ENCODE results near the gene LRRN2. TPM values are rescaled to one million over a fixed set of nuclear protein-coding genes. Genes with fewer than 3 reads are reported as not detected.
"Not testable (repeated sequence)": the region's sequence is repeated elsewhere in the genome, so short reads cannot be mapped to it uniquely, and the experiment has no call there.

Gene LRRN2
- total RNA-seq, 2 donors from 2014 or later = not detected

GRCh38 chr1:204583909-204584632, 101.5 kb downstream of the LRRN2 start:
- Mint-ChIP-seq H3K27ac (peak overlapping the region in 1 of 2 donors; percentile 4), H3K9me3 (no peaks in the 10 kb centered on the region)

GRCh38 chr1:204581759-204582158, 103.8 kb downstream of the LRRN2 start:
- Mint-ChIP-seq H3K9me3 (no peaks in the 10 kb centered on the region), H3K27ac (no peak overlapping the region), H3K36me3 (peaks cover 0 to 11% of the 10 kb centered on the region in 2 donors)
- no peak for ATAC-seq
- DNase-seq (ENCODE audit: low spot score in 2 of 2) = no peak

More at GRCh38 chr1:204583909-204584632, 101.5 kb downstream of the LRRN2 start:
- H3K36me3 Mint-ChIP-seq = peaks cover 0 to 11% of the 10 kb centered on the region in 2 donors
- DNase-seq (ENCODE audit: low spot score in 2 of 2) (no peak), ATAC-seq (no peak)

- ATAC-seq (no peak), DNase-seq (ENCODE audit: low spot score in 2 of 2) (no peak)
- Mint-ChIP-seq H3K27ac (peak overlapping the region in 1 of 2 donors; percentile 89), H3K36me3 (peaks cover 0 to 11% of the 10 kb centered on the region in 2 donors), H3K9me3 (no peaks in the 10 kb centered on the region)
These were observed 104.7 kb downstream of the LRRN2 start for GRCh38 chr1:204580862-204581261.

- Mint-ChIP-seq H3K36me3 (peaks cover 0 to 11% of the 10 kb centered on the region in 2 donors), H3K27ac (peak overlapping the region; percentile 89 to 92), H3K9me3 (no peaks in the 10 kb centered on the region)
- DNase-seq (ENCODE audit: low spot score in 2 of 2) (no peak), ATAC-seq (no peak)
These were observed 105.9 kb downstream of the LRRN2 start for GRCh38 chr1:204579681-204580080.

- Mint-ChIP-seq H3K27ac (peak overlapping the region; percentile 89 to 92), H3K36me3 (peaks cover 0 to 11% of the 10 kb centered on the region in 2 donors), H3K9me3 (no peaks in the 10 kb centered on the region)
- peak; percentile 87 to 90 for ATAC-seq
- DNase-seq (ENCODE audit: low spot score in 2 of 2) = peak in 1 of 2 donors; percentile 38
These were observed 106.5 kb downstream of the LRRN2 start for GRCh38 chr1:204578867-204579664.

GRCh38 chr1:204577794-204578478, 107.6 kb downstream of the LRRN2 start:
- ATAC-seq (peak in 1 of 2 donors; percentile 19), DNase-seq (ENCODE audit: low spot score in 2 of 2) (no peak)
- no peaks in the 10 kb centered on the region for H3K9me3 Mint-ChIP-seq
- H3K36me3 Mint-ChIP-seq = peaks cover 0 to 11% of the 10 kb centered on the region in 2 donors
- peak overlapping the region; percentile 50 to 89 for H3K27ac Mint-ChIP-seq

GRCh38 chr1:204576422-204576821, 109.1 kb downstream of the LRRN2 start:
- DNase-seq (ENCODE audit: low spot score in 2 of 2) (no peak), ATAC-seq (no peak)
- H3K36me3 Mint-ChIP-seq = peaks cover 0 to 11% of the 10 kb centered on the region in 2 donors
- H3K9me3 Mint-ChIP-seq = no peaks in the 10 kb centered on the region
- peak overlapping the region; percentile 80 to 89 for H3K27ac Mint-ChIP-seq

- Mint-ChIP-seq H3K9me3 (no peaks in the 10 kb centered on the region), H3K36me3 (peaks cover 0 to 11% of the 10 kb centered on the region in 2 donors), H3K27ac (peak overlapping the region; percentile 30 to 80)
- ATAC-seq (no peak), DNase-seq (ENCODE audit: low spot score in 2 of 2) (no peak)
These were observed 110.0 kb downstream of the LRRN2 start for GRCh38 chr1:204575221-204576190.

- peaks cover 0 to 4% of the 10 kb centered on the region in 2 donors for H3K36me3 Mint-ChIP-seq
- H3K9me3 Mint-ChIP-seq = no peaks in the 10 kb centered on the region
- DNase-seq (ENCODE audit: low spot score in 2 of 2) (no peak), ATAC-seq (no peak)
- H3K27ac Mint-ChIP-seq = no peak overlapping the region
These were observed 110.7 kb downstream of the LRRN2 start for GRCh38 chr1:204574865-204575163.

- Mint-ChIP-seq H3K36me3 (no peaks in the 10 kb centered on the region), H3K9me3 (no peaks in the 10 kb centered on the region), H3K27ac (peak overlapping the region in 1 of 2 donors; percentile 24)
- ATAC-seq (no peak), DNase-seq (ENCODE audit: low spot score in 2 of 2) (no peak)
These were observed 111.3 kb downstream of the LRRN2 start for GRCh38 chr1:204574016-204574864.

- DNase-seq (ENCODE audit: low spot score in 2 of 2) (no peak), ATAC-seq (no peak)
- Mint-ChIP-seq H3K27ac (peak overlapping the region; percentile 24 to 79), H3K9me3 (no peaks in the 10 kb centered on the region), H3K36me3 (no peaks in the 10 kb centered on the region)
These were observed 112.3 kb downstream of the LRRN2 start for GRCh38 chr1:204572923-204573922.

GRCh38 chr1:204571631-204572030, 113.9 kb downstream of the LRRN2 start:
- DNase-seq (ENCODE audit: low spot score in 2 of 2) (no peak), ATAC-seq (no peak)
- Mint-ChIP-seq H3K27ac (no peak overlapping the region), H3K9me3 (no peaks in the 10 kb centered on the region), H3K36me3 (no peaks in the 10 kb centered on the region)

- no peaks in the 10 kb centered on the region for H3K9me3 Mint-ChIP-seq
- ATAC-seq = no peak
- no peaks in the 10 kb centered on the region for H3K36me3 Mint-ChIP-seq
- no peak for DNase-seq (ENCODE audit: low spot score in 2 of 2)
- H3K27ac Mint-ChIP-seq = no peak overlapping the region
These were observed 114.4 kb downstream of the LRRN2 start for GRCh38 chr1:204571128-204571527.

GRCh38 chr1:204570021-204570420, 115.5 kb downstream of the LRRN2 start:
- H3K9me3 Mint-ChIP-seq, ATAC-seq: not testable (repeated sequence)

More at GRCh38 chr1:204570021-204570420, 115.5 kb downstream of the LRRN2 start:
- DNase-seq (ENCODE audit: low spot score in 2 of 2); H3K36me3 Mint-ChIP-seq: not testable (repeated sequence)
- peak overlapping the region in 1 of 2 donors; percentile 63 for H3K27ac Mint-ChIP-seq

All from activated naive CD4-positive, alpha-beta T cell treated with anti-CD3 and anti-CD28 coated beads, Interleukin-2, amount 50 U/mL, for 72 hours (primary cell).